B cell (primary cell): ENCODE measurements around the gene STMN3. TPM values are rescaled to one million over a fixed set of nuclear protein-coding genes. Genes with fewer than 3 reads are reported as not detected.

Experiments used
- ATAC-seq: fragments of 200-7000 bp; cut with Tn5 transposase; one replicate; pipeline ENCODE4 v1.10.0; 2021; ENCODE audit warnings: low read depth, mild to moderate bottlenecking, moderate number of reproducible peaks, moderate library complexity
- CTCF ChIA-PET: fragments of 350-600 bp; sonication (Branson Sonifier 250); formaldehyde crosslinking; loops from one replicate; lab custom pipeline; 2021; ENCODE audit warnings: antibody characterized with exemption, inconsistent platforms; lab: Charles Lee
- POLR2A ChIA-PET: fragments of 350-600 bp; sonication (Branson Sonifier 250); formaldehyde crosslinking; loops from one replicate; lab custom pipeline; 2021; ENCODE audit warnings: antibody characterized with exemption; lab: Charles Lee
- DNase-seq: peaks from one replicate; pipeline ENCODE4 v3.0.0; 2013
- H2AFZ ChIP-seq: 2 replicates; pipeline ENCODE4 v1.6.1; 2012; ENCODE audit warnings: mild to moderate bottlenecking, low read depth, low read length; ENCODE audit not compliant: insufficient read depth, poor library complexity, severe bottlenecking
- H3K27ac ChIP-seq, 2 donors: 1 replicate in 1 of 2; 2 replicates in 1 of 2; pipeline ENCODE4 v1.5.1; 2012 to 2013; ENCODE audit warnings: low read length in 2 of 2, mild to moderate bottlenecking in 2 of 2, moderate library complexity in 1 of 2
- H3K27me3 ChIP-seq, 4 experiments: fragments of 200-600 bp in 1 of 4; sonication (generic) in 1 of 4; replicated peaks in 1 of 4; 1 replicate in 2 of 4; 2 replicates in 2 of 4; pipeline versions ENCODE4 v1.6.1 to v1.7.0; 2013 to 2016; ENCODE audit warnings: low read length in 3 of 4, mild to moderate bottlenecking in 2 of 4, mixed read lengths in 1 of 4, moderate library complexity in 1 of 4; ENCODE audit not compliant: insufficient read depth in 4 of 4, control insufficient read depth in 3 of 4; ENCODE audit errors: control extremely low read depth in 1 of 4
- H3K36me3 ChIP-seq, 2 experiments: replicated peaks in 1 of 2; 1 replicate in 1 of 2; 2 replicates in 1 of 2; pipeline versions ENCODE4 v1.6.1 to v1.7.1; 2013; ENCODE audit warnings: low read length in 1 of 2; ENCODE audit not compliant: insufficient read depth in 2 of 2, control insufficient read depth in 1 of 2; ENCODE audit errors: control extremely low read depth in 1 of 2, extremely low read depth in 1 of 2
- H3K4me1 ChIP-seq, 2 donors: fragments of 200-600 bp in 1 of 2; sonication (generic) in 1 of 2; 1 replicate in 1 of 2; 2 replicates in 1 of 2; pipeline versions ENCODE4 v1.5.1 to v1.6.1; 2013 to 2017; ENCODE audit warnings: low read length in 2 of 2; ENCODE audit not compliant: control insufficient read depth in 2 of 2, insufficient read depth in 2 of 2
- H3K4me2 ChIP-seq: replicated peaks from 2 replicates; pipeline ENCODE3; 2012; ENCODE audit warnings: mild to moderate bottlenecking, low read depth, low read length; ENCODE audit not compliant: poor library complexity, severe bottlenecking
- H3K4me3 ChIP-seq, 5 experiments: fragments of 200-600 bp in 1 of 5; sonication (generic) in 1 of 5; 1 replicate in 3 of 5; 2 replicates in 2 of 5; pipeline versions ENCODE4 v1.5.1 to v1.7.0; 2011 to 2016; ENCODE audit warnings: low read length in 4 of 5, mild to moderate bottlenecking in 4 of 5, low read depth in 2 of 5, control low read depth in 1 of 5, moderate library complexity in 1 of 5; ENCODE audit not compliant: insufficient read depth in 1 of 5; ENCODE audit errors: control extremely low read depth in 1 of 5, extremely low read depth in 1 of 5
- H3K79me2 ChIP-seq: fragments of 200-600 bp; sonication (generic); one replicate; pipeline ENCODE4 v1.6.0; 2016; ENCODE audit warnings: low read length; ENCODE audit not compliant: control insufficient read depth, insufficient read depth
- H3K9ac ChIP-seq: fragments of 200-600 bp; sonication (generic); 2 replicates; pipeline ENCODE4 v1.6.1; 2017; ENCODE audit warnings: mild to moderate bottlenecking, low read length, moderate library complexity
- H3K9me3 ChIP-seq, 3 donors: one replicate each; pipeline versions ENCODE4 v1.6.1 to v1.7.1; 2013; ENCODE audit warnings: low read length in 2 of 3; ENCODE audit not compliant: control insufficient read depth in 2 of 3, insufficient read depth in 1 of 3; ENCODE audit errors: control extremely low read depth in 1 of 3
- H4K20me1 ChIP-seq: 2 replicates; pipeline ENCODE4 v1.6.0; 2012; ENCODE audit warnings: mild to moderate bottlenecking, low read length; ENCODE audit not compliant: insufficient read depth, control insufficient read depth, poor library complexity, severe bottlenecking
- H3K27ac Mint-ChIP-seq: one replicate; pipeline ENCODE4 v1.8.0; 2021; ENCODE audit warnings: mixed read lengths
- H3K27me3 Mint-ChIP-seq: one replicate; pipeline ENCODE4 v1.8.0; 2021; ENCODE audit warnings: mixed read lengths
- H3K4me1 Mint-ChIP-seq: one replicate; pipeline ENCODE4 v1.8.0; 2021; ENCODE audit warnings: mixed read lengths
- H3K4me3 Mint-ChIP-seq: one replicate; pipeline ENCODE4 v1.8.0; 2021; ENCODE audit warnings: mixed read lengths
- H3K9me3 Mint-ChIP-seq: one replicate; pipeline ENCODE4 v1.8.0; 2022; ENCODE audit warnings: mixed read lengths; ENCODE audit not compliant: insufficient read depth
- CTCF ChIP-seq: fragments of 200-600 bp; IDR thresholded peaks from one replicate; pipeline ENCODE4 v1.8.0; 2022; ENCODE audit warnings: antibody characterized with exemption, mild to moderate bottlenecking
- EZH2 ChIP-seq: IDR thresholded peaks from 2 replicates; pipeline ENCODE4 v1.6.1; 2012; ENCODE audit warnings: borderline replicate concordance, low read depth, mild to moderate bottlenecking, moderate library complexity, low read length; ENCODE audit not compliant: insufficient read depth, poor library complexity, severe bottlenecking
- WGBS: methylation state at CpG from one replicate; pipeline ENCODE4 v1.1.5; 2013; ENCODE audit warnings: missing lambda C conversion rate; ENCODE audit not compliant: insufficient coverage; 5-methylcytosine and 5-hydroxymethylcytosine counted together
- intact Hi-C: fragments of 100-400 bp; cut with micrococcal nuclease; formaldehyde crosslinking; loops from one replicate; pipeline ENCODE4 v1.10.0; 2022
- polyA plus RNA-seq: library from polyadenylated mRNA; depleted of rRNA; stranded (reverse); fragments of >200 nt; gene quantifications from 2 replicates; pipeline ENCODE4 v1.2.3, GENCODE V29; 2012
- total RNA-seq, 2 donors: library from RNA; stranded (reverse); fragments of 120-200 nt in 1 of 2; gene quantifications; 1 replicate in 1 of 2; 2 replicates in 1 of 2; pipeline versions ENCODE4 v1.2.3 to v1.2.4, GENCODE V29; 2013 to 2022

The STMN3 gene
- total and polyA plus RNA-seq, 2 donors (not counting 1 experiment from before 2014, with no cell fraction given): 35.0 to 59.4 TPM

GRCh38 chr20:63643499-63643898, 9.7 kb downstream of the STMN3 start:
- Histone ChIP-seq H3K79me2 (peaks cover 12% of the 10 kb centered on the region), H3K27me3 (no peaks in the 10 kb centered on the region), H3K9ac (no peak overlapping the region), H3K4me1 (peaks cover 11 to 26% of the 10 kb centered on the region in 2 donors), H2AFZ (no peak overlapping the region), H3K36me3 (no peaks in the 10 kb centered on the region), H3K9me3 (no peaks in the 10 kb centered on the region), H3K4me3 (no peak overlapping the region), H3K27ac (no peak overlapping the region), H4K20me1 (no peaks in the 10 kb centered on the region), H3K4me2 (no peak overlapping the region)
- H3K4me1 Mint-ChIP-seq: peaks cover 18% of the 10 kb centered on the region
- ChIA-PET POLR2A (interaction anchor here (1.1 kb wide), 1 partner anchor 15 kb away, joined by 3 read pairs; the partner anchor contains the start of gene RTEL1), CTCF (interaction anchor here (1.4 to 1.8 kb wide), 2 partner anchors 32 to 62 kb away, joined by 3 to 5 read pairs; no protein-coding TSS in a partner anchor)
- peak overlapping the region; percentile 82 for H3K27ac Mint-ChIP-seq
- H3K4me3 Mint-ChIP-seq: peak overlapping the region; percentile 71
- ATAC-seq (no peak), DNase-seq (no peak)
- H3K9me3 Mint-ChIP-seq: peaks cover 2% of the 10 kb centered on the region
- TF ChIP-seq EZH2: no peak
- TF ChIP-seq CTCF: no peak
- peaks cover 4% of the 10 kb centered on the region for H3K27me3 Mint-ChIP-seq
- WGBS: 96% methylated on average over 7 of the region's 10 CpGs
- intact Hi-C loops: loop anchor here (5.0 kb wide), 1 partner anchor 61 kb away; no protein-coding TSS in a partner anchor

GRCh38 chr20:63642527-63643247, 10.5 kb downstream of the STMN3 start:
- H3K9me3 ChIP-seq: peaks cover 0 to 3% (median 0%) of the 10 kb centered on the region in 3 donors
- TF ChIP-seq EZH2 (no peak), CTCF (no peak)
- H4K20me1 ChIP-seq: no peaks in the 10 kb centered on the region
- Mint-ChIP-seq H3K27me3 (peaks cover 4% of the 10 kb centered on the region), H3K4me1 (peaks cover 22% of the 10 kb centered on the region), H3K4me3 (peak overlapping the region; percentile 71), H3K9me3 (peaks cover 2% of the 10 kb centered on the region), H3K27ac (peak overlapping the region; percentile 86)
- intact Hi-C loops: loop anchor here (1.0 to 5.0 kb wide), 4 partner anchors 16 to 222 kb away; partner anchors contain the start of gene RTEL1
- H3K9ac ChIP-seq: peak overlapping the region; percentile 51
- H3K4me2 ChIP-seq: peak overlapping the region; percentile 92
- peak overlapping the region in 4 of 5 experiments; percentile 14 to 51 (median 32) for H3K4me3 ChIP-seq
- H2AFZ ChIP-seq: peak overlapping the region; percentile 63
- WGBS: 41% methylated on average over 23 of the region's 29 CpGs
- peaks cover 17 to 34% of the 10 kb centered on the region in 2 donors for H3K4me1 ChIP-seq
- peak overlapping the region; percentile 76 to 91 for H3K27ac ChIP-seq
- no peaks in the 10 kb centered on the region for H3K27me3 ChIP-seq
- peaks cover 17% of the 10 kb centered on the region for H3K79me2 ChIP-seq
- ATAC-seq (no peak), DNase-seq (no peak)
- ChIA-PET POLR2A (interaction anchor here (0.5 to 4.0 kb wide), 16 partner anchors 8 to 221 kb away, joined by 3 to 92 read pairs (median 6); partner anchors contain the start of genes GMEB2, HELZ2, RTEL1 and STMN3), CTCF (interaction anchor here (1.0 to 2.1 kb wide), 20 partner anchors 9 to 222 kb away, joined by 3 to 30 read pairs (median 6); partner anchors contain the start of genes ARFRP1, GMEB2, PTK6 and RTEL1)
- no peaks in the 10 kb centered on the region for H3K36me3 ChIP-seq
